Breast epithelium (tissue), 4 donors: ENCODE data around the gene STRBP. TPM values are rescaled to one million over a fixed set of nuclear protein-coding genes. Genes with fewer than 3 reads are reported as not detected.
"Not testable (repeated sequence)": the region's sequence is repeated elsewhere in the genome, so short reads cannot be mapped to it uniquely, and the experiment has no call there.

ENCODE experiments used
- DNase-seq, 2 donors: peaks; one replicate each; pipeline ENCODE4 v3.0.0-alpha.2; 2019; ENCODE audit warnings: low spot score in 2 of 2
- H3K27ac ChIP-seq, 2 donors: fragments of 200-600 bp; sonication (generic) in 1 of 2; one replicate each; pipeline ENCODE4 v1.5.1; 2016 to 2019; ENCODE audit warnings: mild to moderate bottlenecking in 1 of 2
- H3K27me3 ChIP-seq, 2 donors: fragments of 200-600 bp; sonication (generic) in 1 of 2; one replicate each; pipeline versions ENCODE4 v1.5.1 to v1.6.0; 2017 to 2019; ENCODE audit warnings: control low read depth in 1 of 2, mild to moderate bottlenecking in 1 of 2
- H3K36me3 ChIP-seq: fragments of 200-600 bp; one replicate; pipeline ENCODE4 v1.5.1; 2019
- H3K4me1 ChIP-seq, 2 donors: fragments of 200-600 bp; sonication (generic); one replicate each; pipeline ENCODE4 v1.5.1; 2016 to 2019; ENCODE audit warnings: control low read depth in 1 of 2
- H3K4me3 ChIP-seq, 3 donors: fragments of 200-600 bp; sonication (generic); 1 replicate in 2 of 3; 2 replicates in 1 of 3; pipeline ENCODE4 v1.5.1; 2016 to 2019; ENCODE audit warnings: mild to moderate bottlenecking in 3 of 3, moderate library complexity in 2 of 3
- H3K9me3 ChIP-seq, 2 donors: fragments of 200-600 bp; sonication (generic) in 1 of 2; one replicate each; pipeline ENCODE4 v1.5.1; 2016 to 2019; ENCODE audit warnings: control low read depth in 1 of 2
- CTCF ChIP-seq, 3 donors: fragments of 450-650 bp; IDR thresholded peaks; one replicate each; pipeline ENCODE4 v1.5.1; 2016 to 2017; ENCODE audit warnings: antibody characterized with exemption in 3 of 3, mild to moderate bottlenecking in 3 of 3, moderate library complexity in 3 of 3
- POLR2A ChIP-seq: fragments of 450-650 bp; IDR thresholded peaks from one replicate; pipeline ENCODE4 v1.6.1; 2016; ENCODE audit warnings: antibody characterized with exemption, mild to moderate bottlenecking, moderate library complexity
- POLR2AphosphoS5 ChIP-seq, 3 donors: sonication (generic); formaldehyde crosslinking; IDR thresholded peaks; one replicate each; pipeline ENCODE4 v1.6.1; 2017; ENCODE audit warnings: antibody characterized with exemption in 3 of 3
- intact Hi-C: fragments of 100-400 bp; cut with DNase I; formaldehyde crosslinking; loops from one replicate; pipeline ENCODE4 v1.15.1; 2023; ENCODE audit warnings: low total_unique reads
- total RNA-seq, 3 donors: library from RNA; depleted of rRNA; stranded (reverse); fragments of >200 nt; gene quantifications; one replicate each; pipeline ENCODE4 v1.1.0, GENCODE V29; 2016

The STRBP gene
- total RNA-seq, 3 donors from 2014 or later, result 8.0 to 37.0 (median 22.6) TPM

- DNase-seq, result no peak
- Histone ChIP-seq H3K9me3 (peaks cover 0 to 7% of the 10 kb centered on the region in 2 donors), H3K27me3 (no peaks in the 10 kb centered on the region), H3K4me1 (no peaks in the 10 kb centered on the region), H3K4me3 (no peak overlapping the region), H3K27ac (no peak overlapping the region), H3K36me3 (no peaks in the 10 kb centered on the region)
- TF ChIP-seq POLR2AphosphoS5 (IDR thresholded peaks at IDR 0.05) (no peak), POLR2A (no peak), CTCF (IDR thresholded peaks at IDR 0.05) (no peak)
- intact Hi-C loops, result no loop called here
Measured at GRCh38 chr9:123283048-123283408, 14.6 kb upstream of the STRBP start.

GRCh38 chr9:123282362-123283047, 14.1 kb upstream of the STRBP start:
- Histone ChIP-seq H3K36me3 (no peaks in the 10 kb centered on the region), H3K4me3 (no peak overlapping the region), H3K9me3 (peaks cover 0 to 7% of the 10 kb centered on the region in 2 donors), H3K4me1 (no peaks in the 10 kb centered on the region), H3K27ac (no peak overlapping the region), H3K27me3 (no peaks in the 10 kb centered on the region)
- intact Hi-C loops, result no loop called here
- TF ChIP-seq POLR2AphosphoS5 (IDR thresholded peaks at IDR 0.05) (no peak), POLR2A (no peak), CTCF (IDR thresholded peaks at IDR 0.05) (no peak)
- no peak for DNase-seq

DNA sequence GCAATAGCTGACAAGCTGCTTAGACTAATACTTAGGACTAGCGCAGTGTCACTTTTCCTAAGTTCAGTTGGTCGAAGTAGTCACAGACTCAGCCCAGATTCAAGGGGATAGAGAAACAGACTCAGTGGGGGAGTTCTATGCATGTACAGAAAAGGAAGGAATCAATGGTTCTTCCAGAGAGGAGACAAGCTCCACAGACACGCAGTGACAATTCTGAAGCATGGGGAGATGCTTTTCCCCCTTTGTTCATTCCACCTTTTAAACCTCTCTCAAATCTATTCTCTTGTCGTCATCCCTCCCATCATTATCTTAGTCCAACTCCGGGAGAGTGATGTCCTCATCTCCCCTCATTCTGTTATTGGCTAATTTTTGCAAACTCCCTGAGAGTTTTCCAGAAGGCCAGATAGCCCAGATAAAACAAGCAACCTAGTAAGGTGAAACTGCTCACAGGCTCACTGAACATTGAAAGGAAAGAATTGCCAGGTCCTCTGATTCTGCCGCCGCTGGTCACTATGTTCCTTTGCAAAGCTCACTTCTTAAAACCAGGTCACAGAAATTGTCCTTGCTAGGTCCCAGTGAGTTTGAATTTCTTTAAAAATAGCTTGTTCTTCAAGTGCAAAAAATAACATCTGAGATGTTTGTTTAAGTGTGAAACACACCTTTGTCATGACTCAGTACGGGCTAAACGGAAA, 13.4 kb upstream of the STRBP start:
- no peaks in the 10 kb centered on the region for H3K27me3 ChIP-seq
- DNase-seq, result no peak
- H3K4me1 ChIP-seq, result no peaks in the 10 kb centered on the region
- peaks cover 0 to 7% of the 10 kb centered on the region in 2 donors for H3K9me3 ChIP-seq
- no peaks in the 10 kb centered on the region for H3K36me3 ChIP-seq
- no peak overlapping the region for H3K27ac ChIP-seq
- no peak overlapping the region for H3K4me3 ChIP-seq
- intact Hi-C loops, result no loop called here
- no peak for TF ChIP-seq POLR2A
- no peak for TF ChIP-seq CTCF (IDR thresholded peaks at IDR 0.05)
- TF ChIP-seq POLR2AphosphoS5 (IDR thresholded peaks at IDR 0.05), result no peak

DNA sequence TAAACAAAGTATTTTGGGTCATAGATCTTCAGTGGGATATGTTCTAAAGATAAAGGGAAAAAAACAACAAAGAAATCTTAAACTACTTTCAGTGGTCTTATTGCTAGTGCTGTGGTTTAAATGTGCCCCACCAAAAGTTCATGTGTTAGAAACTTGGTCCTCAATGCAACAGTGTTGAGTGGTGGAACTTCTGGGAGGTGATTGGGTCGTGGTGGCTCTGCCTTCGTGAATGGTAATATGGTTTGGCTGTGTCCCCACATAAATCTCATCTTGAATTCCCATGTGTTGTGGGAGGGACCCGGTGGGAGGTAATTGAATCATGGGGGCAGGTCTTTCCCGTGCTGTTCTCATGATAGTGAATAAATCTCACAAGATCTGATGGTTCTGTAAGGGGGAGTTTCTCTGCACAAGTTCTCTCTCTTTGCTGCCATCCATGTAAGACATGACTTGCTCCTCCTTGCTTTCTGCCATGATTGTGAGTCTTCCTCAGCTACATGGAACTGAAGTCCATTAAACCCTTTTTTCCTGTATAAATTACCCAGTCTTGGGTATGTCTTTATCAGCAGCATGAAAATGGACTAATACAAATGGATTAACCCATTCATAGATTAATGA, 10.6 kb upstream of the STRBP start:
- H3K4me1 ChIP-seq, H3K36me3 ChIP-seq, H3K27me3 ChIP-seq, H3K27ac ChIP-seq, H3K4me3 ChIP-seq, intact Hi-C loops, H3K9me3 ChIP-seq, DNase-seq: not testable (repeated sequence)

GRCh38 chr9:123278361-123278760, 10.0 kb upstream of the STRBP start:
- intact Hi-C loops, result no loop called here
- no peak overlapping the region for H3K27ac ChIP-seq
- DNase-seq, result no peak
- TF ChIP-seq POLR2AphosphoS5 (IDR thresholded peaks at IDR 0.05) (no peak), CTCF (IDR thresholded peaks at IDR 0.05) (no peak), POLR2A (no peak)
- H3K36me3 ChIP-seq, result no peaks in the 10 kb centered on the region
- peaks cover 0 to 7% of the 10 kb centered on the region in 2 donors for H3K9me3 ChIP-seq
- no peaks in the 10 kb centered on the region for H3K27me3 ChIP-seq
- no peaks in the 10 kb centered on the region for H3K4me1 ChIP-seq
- H3K4me3 ChIP-seq, result no peak overlapping the region
